Suprapubic skin (tissue), 4 donors: ENCODE results near the gene CACNA1E.

Experiments used
- CTCF ChIP-seq, 2 donors: fragments of 200-600 bp in 1 of 2; fragments of 450-650 bp in 1 of 2; sonication (generic) in 1 of 2; IDR thresholded peaks; one replicate each; pipeline ENCODE4 v1.5.1; 2016 to 2019; ENCODE audit warnings: antibody characterized with exemption in 2 of 2, mild to moderate bottlenecking in 1 of 2, moderate library complexity in 1 of 2
- EP300 ChIP-seq: sonication (generic); formaldehyde crosslinking; IDR thresholded peaks from one replicate; pipeline ENCODE4 v1.6.1; 2017; ENCODE audit warnings: antibody characterized with exemption
- POLR2A ChIP-seq, 2 donors: fragments of 450-650 bp; IDR thresholded peaks; one replicate each; pipeline ENCODE4 v1.6.1; 2017; ENCODE audit warnings: antibody characterized with exemption in 2 of 2, mild to moderate bottlenecking in 2 of 2, moderate library complexity in 2 of 2
- POLR2AphosphoS5 ChIP-seq, 3 donors: sonication (generic); formaldehyde crosslinking; IDR thresholded peaks; one replicate each; pipeline ENCODE4 v1.6.1; 2017; ENCODE audit warnings: antibody characterized with exemption in 3 of 3

GRCh38 chr1:181640956-181641355 is 157.6 kb downstream of the CACNA1E start:
- TF ChIP-seq CTCF (IDR thresholded peaks at IDR 0.05) (no peak), POLR2AphosphoS5 (IDR thresholded peaks at IDR 0.05) (no peak), EP300 (no peak), POLR2A (IDR thresholded peaks at IDR 0.05) (no peak)
